Kidney (tissue), 14 donors: ENCODE measurements around the gene TENT5C. TPM values are rescaled to one million over a fixed set of nuclear protein-coding genes. Genes with fewer than 3 reads are reported as not detected.

Experiments
- DNase-seq, 5 donors: peaks; one replicate each; pipeline ENCODE4 v3.0.0-alpha.2; 2013 to 2020
- FAIRE-seq: peaks from 2 replicates; lab custom pipeline; 2012; peaks lifted over from hg19 to GRCh38; lab: Jason Lieb, UNC
- H3K27ac ChIP-seq, 2 donors: one replicate each; pipeline ENCODE4 v1.7.0; 2013; ENCODE audit warnings: low read depth in 2 of 2, low read length in 2 of 2, inconsistent platforms in 1 of 2
- H3K27me3 ChIP-seq: one replicate; pipeline ENCODE4 v1.7.1; 2013; ENCODE audit warnings: low read length, inconsistent platforms; ENCODE audit not compliant: control insufficient read depth, insufficient read depth
- H3K36me3 ChIP-seq, 3 donors: one replicate each; pipeline versions ENCODE4 v1.7.0 to v1.7.1; 2013; ENCODE audit warnings: low read length in 3 of 3, control low read depth in 1 of 3, inconsistent platforms in 1 of 3; ENCODE audit not compliant: insufficient read depth in 3 of 3, control insufficient read depth in 2 of 3
- H3K4me1 ChIP-seq, 3 donors: one replicate each; pipeline versions ENCODE4 v1.7.0 to v1.7.1; 2013; ENCODE audit warnings: low read length in 3 of 3, inconsistent platforms in 1 of 3, low read depth in 1 of 3; ENCODE audit not compliant: control insufficient read depth in 2 of 3, insufficient read depth in 2 of 3
- H3K4me3 ChIP-seq, 3 donors: one replicate each; pipeline versions ENCODE4 v1.7.0 to v1.8.1; 2013; ENCODE audit warnings: low read length in 3 of 3, control low read depth in 1 of 3, inconsistent platforms in 1 of 3
- H3K9ac ChIP-seq, 3 donors: one replicate each; pipeline versions ENCODE4 v1.7.0 to v1.7.1; 2013; ENCODE audit warnings: low read length in 3 of 3, control low read depth in 1 of 3, inconsistent platforms in 1 of 3
- H3K9me3 ChIP-seq, 3 donors: one replicate each; pipeline versions ENCODE4 v1.7.0 to v1.7.1; 2013; ENCODE audit warnings: low read length in 3 of 3, control low read depth in 1 of 3, inconsistent platforms in 1 of 3; ENCODE audit not compliant: control insufficient read depth in 2 of 3, insufficient read depth in 1 of 3
- intact Hi-C: fragments of 100-400 bp; cut with DNase I; formaldehyde crosslinking; loops from one replicate; pipeline ENCODE4 v1.11.1; 2022
- polyA plus RNA-seq: library from polyadenylated mRNA; stranded (reverse); fragments of 350-450 nt; fragmentation: Illumina TruSeq; extraction: RNeasy Lipid Tissue Mini Kit (QIAGEN cat#74804); gene quantifications from one replicate; pipeline ENCODE4 v1.2.3, GENCODE V29; 2014; ENCODE audit warnings: low read depth, low replicate concordance; ENCODE audit not compliant: insufficient read depth
- total RNA-seq: library from RNA; stranded (reverse); fragmentation: NEBNext Ultra II Directional; extraction: Animal tissue kit (Norgen Biotek cat#: 25700); gene quantifications from one replicate; pipeline ENCODE4 v1.2.1, GENCODE V29; 2021
- TF ChIP-seq, protein P1 (sequence below): IDR thresholded peaks from 3 replicates; pipeline ENCODE4 v1.5.1; 2012; ENCODE audit warnings: mild to moderate bottlenecking, moderate library complexity, borderline replicate concordance; ENCODE audit not compliant: insufficient read depth; ENCODE audit errors: extremely low read depth
- donor health status: control.
- donor health status: control.
- donor health status: control.
- donor health status: control.
- donor health status: control.
- donor health status: DM: yes; HTN: yes; CAD: no.
- donor health status: Normal renal cell carcinoma (clear cell type).

The TENT5C gene
- total and polyA plus RNA-seq, 2 donors from 2014 or later = 6.1 to 22.2 TPM

DNA sequence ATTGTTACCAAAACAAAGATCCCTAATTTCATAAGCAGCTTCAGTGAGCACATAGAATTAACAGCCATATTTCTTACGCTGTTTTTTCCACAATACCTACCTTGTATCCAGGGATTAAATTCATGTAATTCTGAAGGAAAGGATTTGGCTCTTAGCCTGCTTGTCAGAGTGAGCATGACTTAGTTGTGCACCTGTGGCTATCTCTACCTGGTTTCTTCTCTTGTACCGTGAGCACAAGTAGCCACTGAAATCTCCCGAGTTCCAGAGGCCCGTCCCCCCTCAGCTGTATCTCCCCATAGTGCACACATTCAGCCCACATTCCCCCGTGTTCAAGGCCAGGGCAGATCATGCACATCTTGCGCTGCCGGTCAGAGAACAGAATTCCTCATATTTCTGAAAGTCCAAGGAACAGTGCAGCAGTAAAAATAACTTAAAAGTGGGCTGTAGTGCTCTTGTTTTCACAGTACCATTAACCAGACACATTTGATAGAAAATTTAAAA lies 2.3 kb downstream of the TENT5C start:
- Histone ChIP-seq H3K36me3 (no peaks in the 10 kb centered on the region), H3K4me1 (peaks cover 0 to 16% (median 12%) of the 10 kb centered on the region in 3 donors), H3K9me3 (no peaks in the 10 kb centered on the region), H3K4me3 (peak overlapping the region in 2 of 3 donors; percentile 25 to 82), H3K9ac (no peak overlapping the region), H3K27me3 (no peaks in the 10 kb centered on the region), H3K27ac (no peak overlapping the region)
- TF ChIP-seq, protein P1, sequence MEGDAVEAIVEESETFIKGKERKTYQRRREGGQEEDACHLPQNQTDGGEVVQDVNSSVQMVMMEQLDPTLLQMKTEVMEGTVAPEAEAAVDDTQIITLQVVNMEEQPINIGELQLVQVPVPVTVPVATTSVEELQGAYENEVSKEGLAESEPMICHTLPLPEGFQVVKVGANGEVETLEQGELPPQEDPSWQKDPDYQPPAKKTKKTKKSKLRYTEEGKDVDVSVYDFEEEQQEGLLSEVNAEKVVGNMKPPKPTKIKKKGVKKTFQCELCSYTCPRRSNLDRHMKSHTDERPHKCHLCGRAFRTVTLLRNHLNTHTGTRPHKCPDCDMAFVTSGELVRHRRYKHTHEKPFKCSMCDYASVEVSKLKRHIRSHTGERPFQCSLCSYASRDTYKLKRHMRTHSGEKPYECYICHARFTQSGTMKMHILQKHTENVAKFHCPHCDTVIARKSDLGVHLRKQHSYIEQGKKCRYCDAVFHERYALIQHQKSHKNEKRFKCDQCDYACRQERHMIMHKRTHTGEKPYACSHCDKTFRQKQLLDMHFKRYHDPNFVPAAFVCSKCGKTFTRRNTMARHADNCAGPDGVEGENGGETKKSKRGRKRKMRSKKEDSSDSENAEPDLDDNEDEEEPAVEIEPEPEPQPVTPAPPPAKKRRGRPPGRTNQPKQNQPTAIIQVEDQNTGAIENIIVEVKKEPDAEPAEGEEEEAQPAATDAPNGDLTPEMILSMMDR = no peak
- FAIRE-seq (no peak), DNase-seq (no peak)
- intact Hi-C loops = no loop called here

DNA sequence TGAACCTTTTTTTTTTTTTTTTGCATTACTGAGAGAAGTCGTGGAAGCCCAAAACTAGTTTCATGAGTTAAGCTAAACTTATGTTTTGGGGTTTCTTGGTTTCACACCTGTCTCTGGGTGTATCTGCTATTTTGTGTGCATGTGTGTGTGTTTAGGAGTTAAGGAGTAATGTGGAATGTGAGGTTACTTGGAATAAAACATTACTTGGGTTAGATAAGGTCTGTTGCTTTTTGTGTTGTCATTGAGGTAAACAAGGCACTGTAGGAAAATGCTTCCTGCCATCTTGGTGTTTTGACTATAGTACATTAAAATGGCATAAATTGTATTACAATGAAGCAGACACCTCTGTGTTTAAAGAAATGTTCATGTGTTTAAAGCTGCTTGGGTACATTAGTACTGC lies 2.9 kb downstream of the TENT5C start:
- peaks cover 0 to 20% (median 13%) of the 10 kb centered on the region in 3 donors for H3K4me1 ChIP-seq
- peak overlapping the region in 1 of 3 donors; percentile 82 for H3K4me3 ChIP-seq
- no peaks in the 10 kb centered on the region for H3K36me3 ChIP-seq
- intact Hi-C loops = no loop called here
- FAIRE-seq (no peak), DNase-seq (no peak)
- TF ChIP-seq, protein P1 = no peak
- H3K9ac ChIP-seq = no peak overlapping the region
- no peak overlapping the region for H3K27ac ChIP-seq
- H3K9me3 ChIP-seq = no peaks in the 10 kb centered on the region
- H3K27me3 ChIP-seq = no peaks in the 10 kb centered on the region

DNA sequence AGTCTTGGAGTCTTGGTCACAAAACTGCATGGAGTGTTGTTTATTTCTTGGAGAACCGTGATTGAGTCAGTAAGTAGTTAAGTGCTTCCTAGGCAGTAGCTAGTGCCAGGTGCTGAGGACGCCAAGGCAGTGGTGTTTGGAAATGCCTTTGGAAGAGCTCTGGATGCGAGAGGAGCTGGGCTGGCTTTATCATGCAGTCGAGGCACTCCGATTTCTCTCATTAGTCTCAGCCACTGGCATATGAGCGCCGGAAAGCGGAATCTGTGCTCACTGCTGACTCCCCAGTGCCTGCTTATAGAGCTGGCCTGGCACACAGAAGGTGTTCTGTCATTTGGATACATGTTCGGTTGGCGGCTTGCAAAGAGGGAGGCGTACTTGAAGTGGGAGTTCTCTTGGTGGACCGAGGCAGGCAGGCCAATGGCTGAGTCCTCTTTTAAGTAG lies 3.6 kb downstream of the TENT5C start:
- Histone ChIP-seq H3K36me3 (no peaks in the 10 kb centered on the region), H3K4me3 (no peak overlapping the region), H3K9ac (no peak overlapping the region), H3K27me3 (no peaks in the 10 kb centered on the region), H3K4me1 (peaks cover 0 to 26% (median 19%) of the 10 kb centered on the region in 3 donors), H3K27ac (no peak overlapping the region), H3K9me3 (no peaks in the 10 kb centered on the region)
- no peak for FAIRE-seq
- intact Hi-C loops = no loop called here
- DNase-seq = peak in 1 of 5 donors; percentile 45
- TF ChIP-seq, protein P1 = no peak

DNA sequence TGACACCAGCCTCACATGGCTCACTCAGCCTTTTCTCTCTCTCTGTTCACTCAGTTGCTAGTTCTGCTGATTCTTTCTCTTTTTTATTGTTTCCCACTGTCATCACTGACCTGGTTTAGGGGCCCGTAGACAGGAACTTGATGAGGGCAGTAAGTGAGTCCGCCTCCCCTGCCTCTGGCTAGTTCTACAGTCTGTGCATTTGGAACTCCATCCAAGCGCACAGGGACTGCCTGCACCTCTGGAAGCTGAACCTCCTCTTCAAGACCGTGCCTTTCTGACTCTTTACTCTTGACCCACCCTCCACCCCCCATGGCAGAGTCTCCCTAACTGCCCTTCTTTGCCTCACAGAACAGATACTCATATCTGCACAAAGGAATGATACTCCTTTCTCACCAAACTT lies 4.2 kb downstream of the TENT5C start:
- H3K9me3 ChIP-seq = no peaks in the 10 kb centered on the region
- H3K4me3 ChIP-seq = no peak overlapping the region
- TF ChIP-seq, protein P1 = no peak
- intact Hi-C loops = no loop called here
- no peak overlapping the region for H3K27ac ChIP-seq
- no peaks in the 10 kb centered on the region for H3K36me3 ChIP-seq
- no peak overlapping the region for H3K9ac ChIP-seq
- no peaks in the 10 kb centered on the region for H3K27me3 ChIP-seq
- H3K4me1 ChIP-seq = peaks cover 0 to 26% (median 18%) of the 10 kb centered on the region in 3 donors
- FAIRE-seq = no peak
- DNase-seq = peak in 1 of 5 donors; percentile 43
